Erythroblast (primary cell): Measurements from ENCODE around the gene PLXNA2.

ENCODE experiments used
- GATA1 ChIP-seq: IDR thresholded peaks from 2 replicates; pipeline ENCODE4 v1.6.1; 2011; ENCODE audit warnings: low read depth, mild to moderate bottlenecking, control low read depth, low read length, moderate library complexity
- POLR2A ChIP-seq: IDR thresholded peaks from 2 replicates; pipeline ENCODE4 v1.6.1; 2011; ENCODE audit warnings: mild to moderate bottlenecking, low read length

DNA sequence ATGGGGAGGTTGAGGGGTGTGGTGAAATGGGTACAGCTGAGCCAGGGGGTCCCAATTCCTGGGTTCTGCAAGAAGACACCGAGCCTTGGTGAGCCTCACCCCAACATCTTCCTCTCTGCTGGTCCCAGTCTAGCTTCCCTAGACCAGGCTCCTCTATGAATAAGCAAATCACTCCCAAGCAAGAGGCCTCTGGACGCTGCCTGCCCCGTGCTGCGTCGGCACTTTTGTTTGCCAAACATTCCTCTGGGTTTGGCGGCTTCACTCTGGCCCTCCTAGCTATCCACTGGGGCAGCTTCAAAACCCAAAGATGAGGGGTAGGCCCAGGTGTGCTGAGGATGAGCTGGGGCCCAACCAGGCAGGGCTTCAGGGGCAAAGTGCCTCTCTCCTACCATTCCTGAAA lies 196.2 kb downstream of the PLXNA2 start:
- TF ChIP-seq POLR2A: no peak
- no peak for TF ChIP-seq GATA1
